Mesodermal cell (in vitro differentiated cells): ENCODE results near the gene TELO2.
A peak's percentile ranks its signal among the peaks of the same experiment; 100 is the strongest.
"Not testable (repeated sequence)": the region's sequence is repeated elsewhere in the genome, so short reads cannot be mapped to it uniquely, and the experiment has no call there.

ENCODE experiments used
- H3K27ac ChIP-seq: 2 replicates; pipeline ENCODE4 v1.7.0; 2013; ENCODE audit warnings: mild to moderate bottlenecking, low read depth, low read length, moderate library complexity; ENCODE audit not compliant: severe bottlenecking
- H3K36me3 ChIP-seq: 2 replicates; pipeline ENCODE4 v1.7.1; 2013; ENCODE audit warnings: mild to moderate bottlenecking, low read length, moderate library complexity; ENCODE audit not compliant: control insufficient read depth, insufficient read depth
- H3K4me1 ChIP-seq: one replicate; pipeline ENCODE4 v1.7.1; 2013; ENCODE audit warnings: mild to moderate bottlenecking, low read length; ENCODE audit not compliant: insufficient read depth, control insufficient read depth, poor library complexity, severe bottlenecking
- H3K4me3 ChIP-seq: 2 replicates; pipeline ENCODE4 v1.7.0; 2013; ENCODE audit warnings: low read length, control low read depth, mild to moderate bottlenecking; ENCODE audit not compliant: insufficient read depth, poor library complexity, severe bottlenecking; ENCODE audit errors: extremely low read depth
- H3K9me3 ChIP-seq: 2 replicates; pipeline ENCODE4 v1.7.1; 2013; ENCODE audit warnings: mild to moderate bottlenecking, low read length, moderate library complexity; ENCODE audit not compliant: control insufficient read depth
- WGBS, 2 experiments: methylation state at CpG; one replicate each; pipeline ENCODE4 v1.1.5; 2013; ENCODE audit warnings: missing lambda C conversion rate in 2 of 2; ENCODE audit not compliant: insufficient coverage in 2 of 2; 5-methylcytosine and 5-hydroxymethylcytosine counted together

Gene TELO2

DNA sequence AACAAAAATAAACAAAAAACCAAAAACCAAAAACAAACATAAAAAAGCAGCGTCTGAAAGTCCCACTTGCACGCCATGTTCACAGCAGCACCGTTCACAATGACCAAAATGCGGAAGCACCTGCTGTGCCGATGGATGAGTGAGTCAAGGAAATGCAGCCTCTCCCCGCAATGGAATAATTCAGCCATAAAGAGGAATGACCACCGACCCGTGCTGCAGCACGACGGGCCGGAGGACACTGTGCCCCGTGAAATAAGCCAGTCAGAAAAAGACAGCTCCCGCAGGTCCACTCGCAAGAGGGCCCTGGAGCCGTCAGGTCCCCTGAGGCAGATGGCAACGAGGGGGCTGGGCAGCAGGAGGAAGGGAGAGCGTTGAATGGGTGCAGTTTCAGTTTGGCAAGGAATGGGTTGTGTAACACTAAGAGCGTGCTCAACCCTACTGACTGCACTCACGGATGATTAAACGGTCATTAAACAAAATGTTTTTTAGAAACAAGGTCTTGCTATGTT, 23.4 kb upstream of the TELO2 start:
- Histone ChIP-seq H3K4me3 (no peak overlapping the region), H3K36me3 (peaks cover 5% of the 10 kb centered on the region), H3K27ac (no peak overlapping the region), H3K9me3 (no peaks in the 10 kb centered on the region), H3K4me1 (peaks cover 18% of the 10 kb centered on the region)
- 89 to 92% methylated on average over 19 to 20 of the region's 20 CpGs for WGBS, 2 experiments

GRCh38 chr16:1470481-1471251, 22.5 kb upstream of the TELO2 start:
- Histone ChIP-seq H3K4me1 (peaks cover 18% of the 10 kb centered on the region), H3K27ac (peak overlapping the region; percentile 65), H3K9me3 (no peaks in the 10 kb centered on the region), H3K4me3 (no peak overlapping the region), H3K36me3 (peaks cover 5% of the 10 kb centered on the region)
- WGBS, 2 experiments, result 88 to 89% methylated on average over 10 to 13 of the region's 14 CpGs

- Histone ChIP-seq H3K27ac (no peak overlapping the region), H3K4me3 (no peak overlapping the region), H3K9me3 (no peaks in the 10 kb centered on the region), H3K4me1 (peaks cover 18% of the 10 kb centered on the region), H3K36me3 (peaks cover 5% of the 10 kb centered on the region)
- 96 to 97% methylated on average over 24 to 26 of the region's 26 CpGs for WGBS, 2 experiments
These were observed 21.5 kb upstream of the TELO2 start for GRCh38 chr16:1471569-1472194.

DNA sequence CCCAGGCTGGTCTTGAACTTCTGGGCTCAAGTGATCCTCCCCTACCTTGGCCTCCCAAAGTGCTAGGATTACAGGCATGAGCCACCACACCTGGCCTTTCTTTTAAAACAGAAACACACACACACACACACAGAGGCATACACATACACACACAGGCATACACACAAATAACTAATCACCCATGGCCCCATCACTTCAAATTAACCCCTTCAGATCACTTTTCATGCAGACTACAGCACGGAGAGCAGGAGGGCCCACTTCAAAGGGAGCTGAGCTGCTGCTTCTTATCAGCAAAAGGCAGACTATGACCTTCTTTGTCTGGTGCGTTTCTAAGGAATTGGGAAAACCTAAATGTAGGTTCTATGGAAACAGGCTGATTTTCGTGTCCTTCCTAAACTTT, 20.2 kb upstream of the TELO2 start:
- WGBS, 2 experiments, result 75 to 90% methylated on average over 1 to 2 of the region's 3 CpGs
- H3K27ac ChIP-seq, result no peak overlapping the region
- H3K36me3 ChIP-seq, result peaks cover 5% of the 10 kb centered on the region
- H3K9me3 ChIP-seq, result peaks cover 7% of the 10 kb centered on the region
- H3K4me1 ChIP-seq, result peaks cover 18% of the 10 kb centered on the region
- no peak overlapping the region for H3K4me3 ChIP-seq

DNA sequence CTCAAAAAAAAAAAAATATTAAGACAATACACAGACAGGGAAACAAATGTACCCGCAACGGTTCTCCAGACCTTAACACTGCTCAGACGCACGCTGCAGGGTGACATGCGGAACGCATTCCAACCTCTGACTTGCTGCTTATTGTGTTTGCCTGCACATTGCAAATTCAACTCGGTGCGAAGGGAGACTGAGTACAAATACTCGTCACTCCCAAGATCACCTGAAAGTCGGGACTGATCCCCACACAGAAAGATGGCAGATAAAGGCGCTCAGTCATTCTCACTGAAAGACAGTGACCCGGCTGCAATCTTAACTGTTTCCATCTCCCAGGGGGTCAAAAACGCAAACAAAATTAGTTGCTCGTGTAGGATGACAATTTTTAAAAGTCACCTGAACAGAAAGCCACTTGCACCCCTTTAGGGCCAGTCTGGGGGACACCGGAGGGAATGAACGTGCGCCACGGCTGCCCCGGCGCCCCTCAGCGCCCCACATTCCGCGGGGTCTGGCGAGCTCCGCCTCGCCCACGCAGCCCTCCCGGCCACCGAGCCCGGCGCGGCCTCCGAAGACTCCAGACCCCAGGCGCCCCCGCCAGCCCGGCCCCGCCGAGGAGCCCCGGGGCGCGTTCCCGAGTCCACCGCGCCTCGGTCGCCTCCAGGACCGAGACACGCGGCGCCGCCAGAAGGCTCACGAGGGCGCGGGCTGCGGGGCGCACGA, 18.9 kb upstream of the TELO2 start:
- Histone ChIP-seq H3K4me1 (peaks cover 18% of the 10 kb centered on the region), H3K36me3 (peaks cover 5% of the 10 kb centered on the region), H3K9me3 (peaks cover 7% of the 10 kb centered on the region), H3K4me3 (peak overlapping the region; percentile 66), H3K27ac (peak overlapping the region; percentile 81)
- WGBS, 2 experiments, result 13 to 15% methylated on average over 50 to 53 of the region's 57 CpGs

GRCh38 chr16:1474796-1475551, 18.2 kb upstream of the TELO2 start, which contains the start of gene CLCN7:
TSS of gene CLCN7 (minus strand) at chr16:1475028. CDS start at chr16:1474974, 54 bp downstream.
- 3% methylated on average over 77 to 79 of the region's 99 CpGs for WGBS, 2 experiments
- peak within 1 kb of the TSS; percentile 81 for H3K27ac ChIP-seq
- H3K4me1 ChIP-seq, result peaks cover 18% of the 10 kb centered on the region
- peaks cover 7% of the 10 kb centered on the region for H3K9me3 ChIP-seq
- peaks cover 5% of the 10 kb centered on the region for H3K36me3 ChIP-seq
- H3K4me3 ChIP-seq, result peak within 1 kb of the TSS; percentile 66

DNA sequence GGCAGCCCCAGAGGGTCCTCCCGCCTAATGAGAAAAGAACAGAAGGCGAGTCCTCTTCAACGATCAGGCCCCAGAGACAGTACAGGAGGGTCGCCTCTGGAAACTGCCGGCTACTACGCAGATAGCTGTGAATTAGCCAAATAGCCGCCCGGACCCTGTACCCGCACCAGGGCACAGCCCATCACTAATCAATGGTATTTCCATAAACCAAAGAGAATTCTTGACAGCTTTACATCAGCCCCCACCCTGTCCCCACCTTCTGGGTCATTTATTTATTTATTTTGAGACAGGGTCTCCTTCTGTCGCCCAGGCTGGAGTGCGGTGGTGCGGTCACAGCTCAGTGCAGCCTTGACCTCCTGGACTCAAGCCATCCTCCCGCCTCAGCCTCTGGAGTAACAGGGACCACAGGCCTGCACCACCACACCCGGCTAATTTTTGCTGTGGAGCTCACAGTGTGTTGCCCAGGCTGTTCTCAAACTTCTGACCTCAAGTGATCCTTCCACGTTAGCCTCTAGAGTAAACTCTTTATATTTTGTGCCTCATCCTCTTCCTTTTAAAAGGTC, 17.5 kb upstream of the TELO2 start:
- Histone ChIP-seq H3K9me3 (peaks cover 7% of the 10 kb centered on the region), H3K4me3 (peak overlapping the region; percentile 66), H3K27ac (peak overlapping the region; percentile 81), H3K4me1 (peaks cover 12% of the 10 kb centered on the region), H3K36me3 (peaks cover 5% of the 10 kb centered on the region)
- 76 to 82% methylated on average over 15 of the region's 15 CpGs for WGBS, 2 experiments

DNA sequence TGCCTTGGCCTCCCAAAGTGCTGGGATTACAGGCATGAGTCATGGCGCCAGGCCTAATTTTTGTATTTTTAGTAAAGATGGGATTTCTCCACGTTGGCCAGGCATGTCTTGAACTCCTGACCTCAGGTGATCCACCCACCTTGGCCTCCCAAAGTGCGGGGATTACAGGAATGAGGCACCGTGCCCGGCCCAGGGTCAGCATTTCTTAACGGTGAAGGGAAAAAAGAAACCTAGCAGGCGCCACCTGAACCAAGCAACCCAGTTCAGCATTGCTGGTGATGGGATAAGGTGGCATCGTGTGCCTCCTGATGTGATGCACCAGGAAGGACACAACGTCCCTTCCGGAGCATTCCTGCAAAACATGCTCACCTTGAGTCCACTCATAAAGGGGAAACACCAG, 16.1 kb upstream of the TELO2 start:
- H3K4me1 ChIP-seq, result no peaks in the 10 kb centered on the region
- 93 to 97% methylated on average over 10 of the region's 10 CpGs for WGBS, 2 experiments
- no peaks in the 10 kb centered on the region for H3K36me3 ChIP-seq
- H3K9me3 ChIP-seq, result peaks cover 7% of the 10 kb centered on the region
- no peak overlapping the region for H3K4me3 ChIP-seq
- no peak overlapping the region for H3K27ac ChIP-seq

DNA sequence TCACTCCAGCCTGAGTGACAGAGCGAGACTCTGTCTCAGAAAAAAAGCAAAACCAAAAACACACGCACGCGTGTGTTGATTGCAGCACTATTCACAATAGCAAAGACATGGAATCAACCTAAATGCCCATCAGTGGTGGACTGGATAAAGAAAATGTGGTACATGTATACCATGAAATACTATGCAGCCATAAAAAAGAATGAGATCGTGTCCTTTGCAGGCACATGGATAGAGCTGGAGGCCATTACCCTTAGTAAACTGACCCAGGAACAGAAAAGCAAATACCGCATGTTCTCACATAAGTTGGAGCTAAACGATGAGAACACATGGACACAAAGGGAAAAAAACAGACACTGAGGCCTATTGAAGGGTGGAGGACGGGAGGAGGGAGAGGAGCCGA, 14.2 kb upstream of the TELO2 start:
- not testable (repeated sequence) for H3K36me3 ChIP-seq, H3K27ac ChIP-seq, H3K4me1 ChIP-seq, H3K4me3 ChIP-seq, H3K9me3 ChIP-seq
- 91 to 95% methylated on average over 6 to 9 of the region's 9 CpGs for WGBS, 2 experiments
